HG02884 (cell line): ENCODE data around the gene VTN.

Experiments used
- ATAC-seq: cut with Tn5 transposase; IDR thresholded peaks from one replicate; pipeline ENCODE4 v1.9.1; 2021; ENCODE audit warnings: mild to moderate bottlenecking, moderate library complexity; ENCODE audit not compliant: unreplicated experiment

VTN gene

GRCh38 chr17:28370035-28370743 is at the start of gene VTN:
VTN (minus strand) TSS chr17:28370307; CDS start chr17:28370203, 104 bp downstream.
- no peak for ATAC-seq

GRCh38 chr17:28416703-28417311 is 46.7 kb upstream of the VTN start:
- ATAC-seq: no peak

GRCh38 chr17:28415886-28416285 is 45.8 kb upstream of the VTN start:
- ATAC-seq: no peak

GRCh38 chr17:28413804-28414203 is 43.7 kb upstream of the VTN start:
- ATAC-seq: no peak

GRCh38 chr17:28412099-28412498 is 42.0 kb upstream of the VTN start:
- no peak for ATAC-seq

GRCh38 chr17:28407974-28408306 is 37.8 kb upstream of the VTN start:
- ATAC-seq: no peak

- ATAC-seq: no peak
These were observed 37.2 kb upstream of the VTN start for GRCh38 chr17:28407130-28407973.

GRCh38 chr17:28406473-28406814 is 36.3 kb upstream of the VTN start:
- no peak for ATAC-seq

- ATAC-seq: no peak
These were observed 35.7 kb upstream of the VTN start, which contains the start of gene SLC46A1 for GRCh38 chr17:28405632-28406472. SLC46A1 (minus strand) TSS chr17:28406212; CDS start chr17:28406114, 98 bp downstream.

- no peak for ATAC-seq
These were observed 34.9 kb upstream of the VTN start for GRCh38 chr17:28404812-28405570.

- no peak for ATAC-seq
These were observed 34.3 kb upstream of the VTN start for GRCh38 chr17:28404461-28404811.

- ATAC-seq: no peak
These were observed 33.9 kb upstream of the VTN start for GRCh38 chr17:28404007-28404406.

GRCh38 chr17:28402844-28403243 is 32.7 kb upstream of the VTN start:
- ATAC-seq: no peak

- no peak for ATAC-seq
These were observed 32.1 kb upstream of the VTN start for GRCh38 chr17:28402224-28402630.

GRCh38 chr17:28399808-28400207 is 29.7 kb upstream of the VTN start:
- no peak for ATAC-seq

- no peak for ATAC-seq
These were observed 28.3 kb upstream of the VTN start for GRCh38 chr17:28398280-28398981.

GRCh38 chr17:28397687-28398279 is 27.7 kb upstream of the VTN start:
- no peak for ATAC-seq

- ATAC-seq: no peak
These were observed 27.2 kb upstream of the VTN start for GRCh38 chr17:28397275-28397674.

GRCh38 chr17:28396635-28397239 is 26.6 kb upstream of the VTN start:
- ATAC-seq: no peak
